HepG2 (cell line): ENCODE measurements around the gene NACAD.

Experiments
- ASH2L ChIP-seq: fragments of 300-600, 200-600 bp; sonication (generic); IDR thresholded peaks from 2 replicates; pipeline ENCODE4 v1.7.0; 2017; ENCODE audit warnings: low read depth, mild to moderate bottlenecking, moderate library complexity, mixed read lengths, low read length; ENCODE audit not compliant: insufficient read length
- CREBL2 ChIP-seq: sonication (generic); formaldehyde crosslinking; IDR thresholded peaks from 2 replicates; pipeline ENCODE4 v1.8.1; 2023; ENCODE audit warnings: missing genetic modification reagents, mild to moderate bottlenecking, borderline replicate concordance
- CTCF ChIP-seq: sonication (generic); formaldehyde crosslinking; IDR thresholded peaks from 2 replicates; pipeline ENCODE4 v1.5.0; 2020; ENCODE audit warnings: mild to moderate bottlenecking, missing genetic modification reagents, moderate library complexity
- PBX2 ChIP-seq: IDR thresholded peaks from 2 replicates; pipeline ENCODE4 v1.6.1; 2016; ENCODE audit warnings: control low read depth
- PHF21A ChIP-seq: sonication (generic); formaldehyde crosslinking; IDR thresholded peaks from 2 replicates; pipeline ENCODE4 v1.5.0; 2020; ENCODE audit warnings: mild to moderate bottlenecking, missing genetic modification reagents
- PREB ChIP-seq: sonication (generic); formaldehyde crosslinking; IDR thresholded peaks from 2 replicates; pipeline ENCODE4 v1.4.0; 2020; ENCODE audit warnings: missing genetic modification reagents
- YY1 ChIP-seq: IDR thresholded peaks from 2 replicates; pipeline ENCODE4 v1.6.1; 2011; ENCODE audit warnings: low read length, low read depth, moderate library complexity, mild to moderate bottlenecking; ENCODE audit not compliant: insufficient read depth, insufficient replicate concordance

- TF ChIP-seq CTCF (CRISPR knock-in tag): no peak
- TF ChIP-seq ASH2L: no peak
- TF ChIP-seq YY1: no peak
- TF ChIP-seq PBX2 (CRISPR knock-in tag): no peak
- no peak for TF ChIP-seq PHF21A (CRISPR knock-in tag)
- TF ChIP-seq PREB (CRISPR knock-in tag): no peak
- no peak for TF ChIP-seq CREBL2 (CRISPR knock-in tag)
Measured at GRCh38 chr7:45044338-45044737, 44.4 kb downstream of the NACAD start.
